Measurements from ENCODE around the gene FAM151B. TPM values are rescaled to one million over a fixed set of nuclear protein-coding genes. Genes with fewer than 3 reads are reported as not detected.

FAM151B gene
- total and polyA plus RNA-seq, 2 of the 8 experiments (the other 6 are each of a cell fraction or from before 2014, with no cell fraction given): 0.62 to 1.1 TPM

- H2AFZ ChIP-seq (ENCODE audit: low read length): no peak overlapping the region
- H3K4ac ChIP-seq (replicated peaks; ENCODE audit: insufficient read length, low read depth, low read length): no peak overlapping the region
- no peak overlapping the region for H3K4me2 ChIP-seq (ENCODE audit: insufficient read depth in 1 of 2, low read depth in 2 of 2, low read length in 2 of 2)
- peaks cover 0 to 37% (median 12%) of the 10 kb centered on the region in 4 experiments; a peak in 4 of 8 replicates for H3K36me3 ChIP-seq (ENCODE audit: control insufficient read depth in 2 of 4, insufficient read depth in 4 of 4, low read length in 3 of 4)
- no peak overlapping the region for H4K8ac ChIP-seq (ENCODE audit: extremely low read depth, insufficient read depth, low read length)
- H2BK12ac ChIP-seq (ENCODE audit: low read depth, low read length): no peak overlapping the region
- H3K18ac ChIP-seq (ENCODE audit: extremely low read depth, low read length): no peak overlapping the region
- ChIA-PET POLR2A (ENCODE audit: partially characterized antibody) (no interaction called here), CTCF (ENCODE audit: partially characterized antibody) (no interaction called here)
- no peaks in the 10 kb centered on the region for H3K79me1 ChIP-seq (ENCODE audit: low read depth, low read length)
- no peak overlapping the region for H3K4me3 ChIP-seq (ENCODE audit: extremely low read depth in 1 of 4, insufficient read depth in 2 of 4, low read depth in 3 of 4, low read length in 4 of 4)
- no peaks in the 10 kb centered on the region for H3K4me1 ChIP-seq (replicated peaks in 1 of 4; ENCODE audit: control insufficient read depth in 3 of 4, insufficient read depth in 4 of 4, low read length in 3 of 4)
- H3K27ac ChIP-seq (ENCODE audit: low read depth, low read length): no peak overlapping the region
- H3K27me3 ChIP-seq (replicated peaks in 1 of 4; ENCODE audit: control insufficient read depth in 3 of 4, extremely low read depth in 1 of 4, insufficient read depth in 3 of 4, low read length in 3 of 4): no peaks in the 10 kb centered on the region
- WGBS, 2 experiments (ENCODE audit: extremely low coverage in 1 of 2, insufficient coverage in 1 of 2, insufficient read length in 1 of 2, insufficient replicate concordance in 2 of 2, low coverage in 1 of 2, low lambda C conversion rate in 2 of 2, missing lambda C conversion rate in 1 of 2): 95% methylated on average over 4 of the region's 4 CpGs; no CpG with 5 or more reads in 1 of the 2 experiments
- no peak for FAIRE-seq
- no peak overlapping the region for H2BK15ac ChIP-seq (ENCODE audit: low read length)
- H4K20me1 ChIP-seq (replicated peaks in 1 of 2; ENCODE audit: control insufficient read depth in 1 of 2, insufficient read depth in 2 of 2, low read length in 2 of 2): no peaks in the 10 kb centered on the region
- H3K14ac ChIP-seq (ENCODE audit: insufficient read length): no peak overlapping the region
- H3K9ac ChIP-seq (replicated peaks in 1 of 4; ENCODE audit: extremely low read depth in 1 of 4, low read depth in 3 of 4, low read length in 3 of 4): no peak overlapping the region
- no peaks in the 10 kb centered on the region for H3K23me2 ChIP-seq (ENCODE audit: low read depth, low read length)
- H3K56ac ChIP-seq (replicated peaks; ENCODE audit: insufficient read length, low read depth, low read length): no peak overlapping the region
- DNase-seq (ENCODE audit: low read depth in 1 of 2, low spot score in 2 of 2): no peak
- no peak overlapping the region for H4K5ac ChIP-seq (ENCODE audit: insufficient read length, low read depth, low read length)
- H2BK120ac ChIP-seq (replicated peaks; ENCODE audit: low read depth, low read length): no peak overlapping the region
- H3K9me3 ChIP-seq (ENCODE audit: insufficient read depth in 2 of 2, low read depth in 1 of 2, low read length in 1 of 2): peaks cover 7 to 21% of the 10 kb centered on the region in 2 experiments; a peak in 3 of 4 replicates
- TF ChIP-seq POLR2AphosphoS5 (IDR thresholded peaks at IDR 0.05; ENCODE audit: low read depth, low read length) (no peak), KDM5A (IDR thresholded peaks at IDR 0.05; ENCODE audit: low read length) (no peak), USF2 (IDR thresholded peaks at IDR 0.05; ENCODE audit: low read length) (no peak), CBX5 (IDR thresholded peaks at IDR 0.05; ENCODE audit: low read depth, low read length) (no peak), RBBP5 (IDR thresholded peaks at IDR 0.05; ENCODE audit: borderline replicate concordance, low read depth, low read length) (no peak), RXRA (IDR thresholded peaks at IDR 0.05; ENCODE audit: insufficient read depth, low read depth, low read length) (no peak), RFX5 (IDR thresholded peaks at IDR 0.05; ENCODE audit: borderline replicate concordance, low read depth, low read length) (no peak), MAX (IDR thresholded peaks at IDR 0.05) (no peak), KDM1A (IDR thresholded peaks at IDR 0.05; ENCODE audit: borderline replicate concordance, low read length) (no peak)
- no peak overlapping the region for H2BK20ac ChIP-seq (ENCODE audit: low read length)
- no peak overlapping the region for H4K91ac ChIP-seq (replicated peaks; ENCODE audit: insufficient read length, low read length)
- no peak overlapping the region for H3K23ac ChIP-seq (ENCODE audit: insufficient read length)
- no peak overlapping the region for H2AK5ac ChIP-seq (ENCODE audit: low read depth, low read length)
- H3K79me2 ChIP-seq (ENCODE audit: control insufficient read depth in 1 of 2, insufficient read depth in 2 of 2, low read length in 2 of 2): no peaks in the 10 kb centered on the region
- H2BK5ac ChIP-seq (ENCODE audit: low read depth, low read length): no peak overlapping the region
Observed at GRCh38 chr5:80463269-80463668, 24.6 kb upstream of the FAM151B start.
